ENCODE measurements around the gene KLHL29.

DNA sequence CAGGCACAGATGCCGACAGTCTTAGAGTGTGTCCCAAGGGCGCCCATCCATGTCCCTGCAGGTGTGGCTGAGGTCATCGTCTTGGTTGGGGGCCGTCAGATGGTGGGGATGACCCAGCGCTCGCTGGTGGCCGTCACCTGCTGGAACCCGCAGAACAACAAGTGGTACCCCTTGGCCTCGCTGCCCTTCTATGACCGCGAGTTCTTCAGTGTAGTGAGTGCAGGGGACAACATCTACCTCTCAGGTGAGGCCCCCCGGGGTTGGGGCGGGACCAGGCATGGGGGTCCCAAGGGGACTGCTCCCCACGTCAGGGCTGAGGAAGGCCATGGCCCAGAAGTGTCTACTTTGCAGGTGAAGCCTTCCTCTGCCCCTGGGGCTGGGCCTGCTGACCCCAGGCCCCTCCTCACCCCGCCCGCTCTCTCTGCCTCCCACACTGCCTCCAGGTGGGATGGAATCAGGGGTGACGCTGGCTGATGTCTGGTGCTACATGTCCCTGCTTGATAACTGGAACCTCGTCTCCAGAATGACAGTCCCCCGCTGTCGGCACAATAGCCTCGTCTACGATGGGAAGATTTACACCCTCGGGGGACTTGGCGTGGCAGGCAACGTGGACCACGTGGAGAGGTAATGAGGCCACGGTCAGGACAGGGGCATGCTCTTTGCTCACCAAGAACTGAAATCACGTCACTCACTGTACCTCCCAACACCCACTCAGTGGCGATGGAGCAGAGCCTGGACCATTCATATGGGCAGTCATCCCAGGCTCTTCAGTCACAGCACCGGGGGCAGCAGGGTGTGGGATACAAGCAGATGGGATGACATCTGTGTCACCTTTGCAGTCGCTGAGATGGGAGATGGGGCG, 311.1 kb downstream of the KLHL29 start:
- TF ChIP-seq, protein P1, sequence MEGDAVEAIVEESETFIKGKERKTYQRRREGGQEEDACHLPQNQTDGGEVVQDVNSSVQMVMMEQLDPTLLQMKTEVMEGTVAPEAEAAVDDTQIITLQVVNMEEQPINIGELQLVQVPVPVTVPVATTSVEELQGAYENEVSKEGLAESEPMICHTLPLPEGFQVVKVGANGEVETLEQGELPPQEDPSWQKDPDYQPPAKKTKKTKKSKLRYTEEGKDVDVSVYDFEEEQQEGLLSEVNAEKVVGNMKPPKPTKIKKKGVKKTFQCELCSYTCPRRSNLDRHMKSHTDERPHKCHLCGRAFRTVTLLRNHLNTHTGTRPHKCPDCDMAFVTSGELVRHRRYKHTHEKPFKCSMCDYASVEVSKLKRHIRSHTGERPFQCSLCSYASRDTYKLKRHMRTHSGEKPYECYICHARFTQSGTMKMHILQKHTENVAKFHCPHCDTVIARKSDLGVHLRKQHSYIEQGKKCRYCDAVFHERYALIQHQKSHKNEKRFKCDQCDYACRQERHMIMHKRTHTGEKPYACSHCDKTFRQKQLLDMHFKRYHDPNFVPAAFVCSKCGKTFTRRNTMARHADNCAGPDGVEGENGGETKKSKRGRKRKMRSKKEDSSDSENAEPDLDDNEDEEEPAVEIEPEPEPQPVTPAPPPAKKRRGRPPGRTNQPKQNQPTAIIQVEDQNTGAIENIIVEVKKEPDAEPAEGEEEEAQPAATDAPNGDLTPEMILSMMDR (IDR thresholded peaks at IDR 0.05), result no peak
- no peak for TF ChIP-seq POLR2A (IDR thresholded peaks at IDR 0.05)
